Neural progenitor cell (in vitro differentiated cells): ENCODE data around the gene FAM131A.

Source experiments
- EZH2 ChIP-seq: fragments of 200-600 bp; sonication (generic); IDR thresholded peaks from 2 replicates; pipeline ENCODE4 v1.6.1; 2017; ENCODE audit warnings: antibody characterized with exemption, mild to moderate bottlenecking, moderate library complexity
- EZH2phosphoT487 ChIP-seq: fragments of 200-600 bp; sonication (generic); IDR thresholded peaks from 2 replicates; pipeline ENCODE4 v1.6.1; 2017; ENCODE audit warnings: antibody characterized with exemption
- TF ChIP-seq, protein P1 (sequence below): fragments of 200-600 bp; sonication (generic); IDR thresholded peaks from 2 replicates; pipeline ENCODE4 v1.5.1; 2017; ENCODE audit warnings: antibody characterized with exemption, mild to moderate bottlenecking

DNA sequence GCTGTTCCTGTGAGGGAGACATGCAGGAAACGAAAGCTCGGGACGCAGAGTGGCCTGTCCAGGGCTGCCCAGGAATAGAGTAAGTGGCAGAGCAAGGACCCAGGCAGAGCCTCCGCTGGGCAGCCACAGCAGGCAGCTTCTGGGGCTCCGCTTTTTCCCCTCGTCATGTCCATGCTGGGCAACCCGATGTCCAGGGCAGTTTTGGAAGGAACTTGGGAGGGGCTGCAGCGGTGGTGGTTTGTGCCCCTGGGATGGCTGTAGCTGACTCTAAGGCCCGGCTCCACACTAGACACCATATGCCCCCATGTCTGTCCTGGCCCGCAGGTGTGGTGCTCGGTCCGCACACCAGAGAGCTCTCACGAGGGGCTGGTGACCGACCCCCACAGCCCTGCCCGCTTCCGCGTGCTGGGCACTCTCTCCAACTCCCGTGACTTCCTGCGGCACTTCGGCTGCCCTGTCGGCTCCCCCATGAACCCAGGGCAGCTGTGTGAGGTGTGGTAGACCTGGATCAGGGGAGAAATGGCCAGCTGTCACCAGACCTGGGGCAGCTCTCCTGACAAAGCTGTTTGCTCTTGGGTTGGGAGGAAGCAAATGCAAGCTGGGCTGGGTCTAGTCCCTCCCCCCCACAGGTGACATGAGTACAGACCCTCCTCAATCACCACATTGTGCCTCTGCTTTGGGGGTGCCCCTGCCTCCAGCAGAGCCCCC lies 45.5 kb upstream of the FAM131A start:
- TF ChIP-seq, protein P1, sequence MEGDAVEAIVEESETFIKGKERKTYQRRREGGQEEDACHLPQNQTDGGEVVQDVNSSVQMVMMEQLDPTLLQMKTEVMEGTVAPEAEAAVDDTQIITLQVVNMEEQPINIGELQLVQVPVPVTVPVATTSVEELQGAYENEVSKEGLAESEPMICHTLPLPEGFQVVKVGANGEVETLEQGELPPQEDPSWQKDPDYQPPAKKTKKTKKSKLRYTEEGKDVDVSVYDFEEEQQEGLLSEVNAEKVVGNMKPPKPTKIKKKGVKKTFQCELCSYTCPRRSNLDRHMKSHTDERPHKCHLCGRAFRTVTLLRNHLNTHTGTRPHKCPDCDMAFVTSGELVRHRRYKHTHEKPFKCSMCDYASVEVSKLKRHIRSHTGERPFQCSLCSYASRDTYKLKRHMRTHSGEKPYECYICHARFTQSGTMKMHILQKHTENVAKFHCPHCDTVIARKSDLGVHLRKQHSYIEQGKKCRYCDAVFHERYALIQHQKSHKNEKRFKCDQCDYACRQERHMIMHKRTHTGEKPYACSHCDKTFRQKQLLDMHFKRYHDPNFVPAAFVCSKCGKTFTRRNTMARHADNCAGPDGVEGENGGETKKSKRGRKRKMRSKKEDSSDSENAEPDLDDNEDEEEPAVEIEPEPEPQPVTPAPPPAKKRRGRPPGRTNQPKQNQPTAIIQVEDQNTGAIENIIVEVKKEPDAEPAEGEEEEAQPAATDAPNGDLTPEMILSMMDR: no peak
- TF ChIP-seq EZH2 (no peak), EZH2phosphoT487 (no peak)
